ELF-1 (cell line): ENCODE results near the gene CD300LG.
A peak's percentile ranks its signal among the peaks of the same experiment; 100 is the strongest.
"Not testable (repeated sequence)": the region's sequence is repeated elsewhere in the genome, so short reads cannot be mapped to it uniquely, and the experiment has no call there.

Source experiments
- DNase-seq: peaks from one replicate; pipeline ENCODE4 v3.0.0-alpha.2; 2016; ENCODE audit warnings: low read depth, low spot score

CD300LG gene

GRCh38 chr17:43846963-43847371, at the start of gene CD300LG:
CD300LG (plus strand) TSS chr17:43847176; CDS start chr17:43847217, 41 bp downstream.
- DNase-seq = peak; percentile 22

GRCh38 chr17:43798024-43798423, 49.0 kb upstream of the CD300LG start:
- not testable (repeated sequence) for DNase-seq

- DNase-seq = no peak
These were observed 47.9 kb upstream of the CD300LG start for GRCh38 chr17:43799047-43799446.

- no peak for DNase-seq
These were observed 46.2 kb upstream of the CD300LG start for GRCh38 chr17:43800736-43801135.

- DNase-seq = no peak
These were observed 45.1 kb upstream of the CD300LG start for GRCh38 chr17:43801844-43802243.

GRCh38 chr17:43803758-43804157, 43.2 kb upstream of the CD300LG start:
- DNase-seq = peak; percentile 59

GRCh38 chr17:43805117-43805516, 41.9 kb upstream of the CD300LG start:
- DNase-seq = no peak

GRCh38 chr17:43808076-43808475, 38.9 kb upstream of the CD300LG start:
- no peak for DNase-seq

GRCh38 chr17:43809121-43809520, 37.9 kb upstream of the CD300LG start:
- no peak for DNase-seq

- no peak for DNase-seq
These were observed 36.7 kb upstream of the CD300LG start for GRCh38 chr17:43810226-43810715.

- no peak for DNase-seq
These were observed 36.2 kb upstream of the CD300LG start for GRCh38 chr17:43810823-43811222.

GRCh38 chr17:43812396-43813265, 34.3 kb upstream of the CD300LG start:
- no peak for DNase-seq

GRCh38 chr17:43813386-43813785, 33.6 kb upstream of the CD300LG start:
- no peak for DNase-seq

GRCh38 chr17:43814026-43814425, 33.0 kb upstream of the CD300LG start:
- DNase-seq = peak; percentile 47

- DNase-seq = no peak
These were observed 32.3 kb upstream of the CD300LG start for GRCh38 chr17:43814714-43815113.

- DNase-seq = no peak
These were observed 30.3 kb upstream of the CD300LG start for GRCh38 chr17:43816336-43817320.

GRCh38 chr17:43817826-43818225, 29.1 kb upstream of the CD300LG start:
- no peak for DNase-seq

GRCh38 chr17:43818966-43819365, 28.0 kb upstream of the CD300LG start:
- no peak for DNase-seq

GRCh38 chr17:43820759-43821158, 26.2 kb upstream of the CD300LG start:
- DNase-seq = no peak

- no peak for DNase-seq
These were observed 24.3 kb upstream of the CD300LG start for GRCh38 chr17:43822570-43823190.

GRCh38 chr17:43823350-43824084, 23.5 kb upstream of the CD300LG start:
- DNase-seq = no peak
